Common myeloid progenitor, CD34-positive (primary cell): ENCODE data around the gene KLK1.
A peak's percentile ranks its signal among the peaks of the same experiment; 100 is the strongest.
"Not testable (repeated sequence)": the region's sequence is repeated elsewhere in the genome, so short reads cannot be mapped to it uniquely, and the experiment has no call there.

Experiments
- CTCF ChIA-PET: fragments of 350-600 bp; sonication (Branson Sonifier 250); formaldehyde crosslinking; loops from one replicate; lab custom pipeline; 2021; ENCODE audit warnings: antibody characterized with exemption; lab: Charles Lee
- POLR2A ChIA-PET: fragments of 350-600 bp; sonication (Branson Sonifier 250); formaldehyde crosslinking; loops from one replicate; lab custom pipeline; 2021; ENCODE audit warnings: antibody characterized with exemption; lab: Charles Lee
- DNase-seq, 3 donors: peaks; one replicate each; pipeline versions ENCODE4 v3.0.0 to v3.0.0-alpha.2; 2013
- H3K27ac ChIP-seq, 2 experiments: 1 replicate in 1 of 2; 2 replicates in 1 of 2; pipeline ENCODE4 v1.7.0; 2013; ENCODE audit warnings: inconsistent platforms in 2 of 2, low read length in 2 of 2, mild to moderate bottlenecking in 2 of 2, low read depth in 1 of 2, moderate library complexity in 1 of 2; ENCODE audit not compliant: severe bottlenecking in 2 of 2, insufficient read depth in 1 of 2, poor library complexity in 1 of 2
- H3K27me3 ChIP-seq, 5 experiments: replicated peaks in 2 of 5; 1 replicate in 3 of 5; 2 replicates in 2 of 5; pipeline versions ENCODE4 v1.6.1 to v1.7.0; 2013; ENCODE audit warnings: low read length in 4 of 5, mild to moderate bottlenecking in 2 of 5, moderate library complexity in 2 of 5, inconsistent platforms in 1 of 5; ENCODE audit not compliant: insufficient read depth in 5 of 5, control insufficient read depth in 4 of 5
- H3K36me3 ChIP-seq, 4 experiments: 1 replicate in 2 of 4; 2 replicates in 2 of 4; pipeline versions ENCODE4 v1.6.1 to v1.7.0; 2013; ENCODE audit warnings: low read length in 3 of 4, control low read depth in 1 of 4, mild to moderate bottlenecking in 1 of 4; ENCODE audit not compliant: control insufficient read depth in 4 of 4, insufficient read depth in 4 of 4
- H3K4me1 ChIP-seq, 4 experiments: 1 replicate in 3 of 4; 2 replicates in 1 of 4; pipeline versions ENCODE4 v1.6.1 to v1.7.1; 2013; ENCODE audit warnings: low read length in 3 of 4, mild to moderate bottlenecking in 3 of 4, control low read depth in 1 of 4, inconsistent platforms in 1 of 4, moderate library complexity in 1 of 4; ENCODE audit not compliant: control insufficient read depth in 4 of 4, insufficient read depth in 4 of 4; ENCODE audit errors: control extremely low read depth in 1 of 4
- H3K4me3 ChIP-seq, 7 experiments: 1 replicate in 4 of 7; 2 replicates in 3 of 7; pipeline versions ENCODE4 v1.5.1 to v1.7.0; 2013; ENCODE audit warnings: mild to moderate bottlenecking in 7 of 7, low read length in 6 of 7, moderate library complexity in 6 of 7, inconsistent platforms in 2 of 7, low read depth in 2 of 7, control low read depth in 1 of 7; ENCODE audit not compliant: insufficient read depth in 4 of 7, control insufficient read depth in 1 of 7; ENCODE audit errors: extremely low read depth in 1 of 7
- H3K9me3 ChIP-seq, 5 experiments: 1 replicate in 4 of 5; 2 replicates in 1 of 5; pipeline versions ENCODE4 v1.6.1 to v1.7.1; 2013; ENCODE audit warnings: low read length in 4 of 5, mild to moderate bottlenecking in 2 of 5, inconsistent platforms in 1 of 5, low read depth in 1 of 5, moderate library complexity in 1 of 5; ENCODE audit not compliant: control insufficient read depth in 4 of 5, insufficient read depth in 2 of 5; ENCODE audit errors: control extremely low read depth in 1 of 5
- WGBS: methylation state at CpG from one replicate; pipeline ENCODE4 v1.1.5; 2013; ENCODE audit not compliant: insufficient coverage; 5-methylcytosine and 5-hydroxymethylcytosine counted together

KLK1 gene

GRCh38 chr19:50817941-50818858 is 5.4 kb downstream of the KLK1 start:
- Histone ChIP-seq H3K36me3 (no peaks in the 10 kb centered on the region), H3K27me3 (peaks cover 10 to 90% (median 42%) of the 10 kb centered on the region in 5 experiments), H3K27ac (no peak overlapping the region), H3K9me3 (peaks cover 0 to 7% (median 0%) of the 10 kb centered on the region in 5 experiments), H3K4me1 (peaks cover 0 to 15% (median 10%) of the 10 kb centered on the region in 4 experiments), H3K4me3 (peak overlapping the region in 6 of 7 experiments; percentile 15 to 64 (median 36))
- POLR2A ChIA-PET = no interaction called here
- DNase-seq = peak in 1 of 3 donors; percentile 16
- CTCF ChIA-PET = no interaction called here
- 7% methylated on average over 47 of the region's 52 CpGs for WGBS

DNA sequence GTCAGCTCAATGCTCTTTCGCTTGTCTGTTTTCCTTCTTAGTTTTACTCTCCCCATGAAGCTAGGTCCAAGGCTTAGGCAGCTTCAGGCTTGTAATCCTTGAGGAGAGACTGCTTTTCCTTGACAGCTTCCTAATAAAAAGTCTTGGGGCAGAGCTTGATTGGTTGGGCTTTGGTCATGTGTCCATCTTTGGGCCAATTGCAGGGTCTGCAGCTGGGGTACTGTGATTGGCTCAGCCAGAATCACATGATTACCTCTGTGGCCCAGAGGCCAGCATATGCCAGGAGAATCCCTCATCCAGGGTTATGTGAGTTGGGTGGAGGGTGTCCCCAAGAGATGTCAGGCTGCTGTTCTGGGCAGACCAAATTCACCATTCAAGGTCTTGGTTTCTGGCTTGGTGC is 8.1 kb downstream of the KLK1 start:
- Histone ChIP-seq H3K9me3 (peaks cover 0 to 7% (median 0%) of the 10 kb centered on the region in 5 experiments), H3K36me3 (no peaks in the 10 kb centered on the region), H3K4me1 (peaks cover 0 to 8% (median 6%) of the 10 kb centered on the region in 4 experiments), H3K27me3 (peaks cover 10 to 71% (median 36%) of the 10 kb centered on the region in 5 experiments), H3K4me3 (no peak overlapping the region), H3K27ac (no peak overlapping the region)
- 100% methylated on average over 1 of the region's 1 CpG for WGBS
- DNase-seq = no peak
- ChIA-PET CTCF (no interaction called here), POLR2A (no interaction called here)

DNA sequence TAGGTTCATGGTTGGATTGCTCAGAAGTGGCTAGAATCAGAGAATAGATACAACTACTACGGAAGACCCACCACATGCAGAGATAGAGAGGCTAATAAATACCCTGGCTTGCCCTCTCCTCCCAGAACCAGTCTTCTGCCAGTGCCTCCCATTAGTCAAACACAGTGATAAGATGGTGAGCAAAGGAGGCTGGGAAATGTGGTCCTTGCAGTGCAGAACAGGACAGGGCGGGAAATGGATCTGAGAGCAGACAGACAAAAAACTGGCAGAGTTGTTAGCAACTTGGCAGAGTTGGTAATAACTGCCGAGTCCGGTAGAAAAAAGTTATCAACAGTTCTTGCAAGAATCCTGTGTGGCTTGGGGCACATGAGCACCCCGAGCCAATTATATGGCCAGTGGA is 8.7 kb downstream of the KLK1 start:
- peaks cover 0 to 8% (median 5%) of the 10 kb centered on the region in 4 experiments for H3K4me1 ChIP-seq
- H3K36me3 ChIP-seq = no peaks in the 10 kb centered on the region
- ChIA-PET POLR2A (no interaction called here), CTCF (no interaction called here)
- H3K27me3 ChIP-seq = peaks cover 10 to 65% (median 33%) of the 10 kb centered on the region in 5 experiments
- no peak overlapping the region for H3K4me3 ChIP-seq
- 94% methylated on average over 3 of the region's 5 CpGs for WGBS
- H3K27ac ChIP-seq = no peak overlapping the region
- H3K9me3 ChIP-seq = peaks cover 0 to 7% (median 0%) of the 10 kb centered on the region in 5 experiments
- no peak for DNase-seq

DNA sequence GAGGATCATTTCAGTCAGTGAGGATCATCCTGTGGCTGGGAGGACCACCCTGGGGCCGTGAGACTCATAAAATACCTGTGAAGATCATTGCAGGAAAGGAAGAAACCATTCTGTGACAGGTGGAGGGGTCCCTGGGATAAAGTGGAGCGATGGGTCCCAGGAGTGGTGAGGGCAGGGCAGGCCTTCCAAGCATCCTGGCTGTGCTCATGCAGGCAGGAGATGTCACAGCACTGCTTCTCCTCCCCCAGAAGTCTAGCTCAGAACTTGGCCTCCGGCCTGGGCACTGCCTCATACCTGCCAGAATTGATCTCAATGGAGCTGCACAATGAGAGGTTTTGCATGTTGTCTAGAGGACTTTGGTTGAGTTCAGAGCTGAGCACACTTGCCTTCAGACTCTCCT is 11.1 kb downstream of the KLK1 start:
- WGBS = 81% methylated on average over 2 of the region's 3 CpGs
- no peak for DNase-seq
- POLR2A ChIA-PET = no interaction called here
- Histone ChIP-seq H3K4me3 (no peak overlapping the region), H3K9me3 (peaks cover 0 to 7% (median 0%) of the 10 kb centered on the region in 5 experiments), H3K27me3 (peaks cover 10 to 41% (median 18%) of the 10 kb centered on the region in 5 experiments), H3K4me1 (no peaks in the 10 kb centered on the region), H3K27ac (no peak overlapping the region), H3K36me3 (no peaks in the 10 kb centered on the region)
- CTCF ChIA-PET = no interaction called here

- H3K4me1 ChIP-seq, H3K4me3 ChIP-seq, POLR2A ChIA-PET, H3K9me3 ChIP-seq, H3K36me3 ChIP-seq, H3K27ac ChIP-seq, DNase-seq: not testable (repeated sequence)
- H3K27me3 ChIP-seq = peaks cover 8 to 33% (median 13%) of the 10 kb centered on the region in 5 experiments
- WGBS = 83% methylated on average over 3 of the region's 3 CpGs
- CTCF ChIA-PET = interaction anchor here (0.6 kb wide), 1 partner anchor 408 kb away, joined by 3 read pairs; no protein-coding TSS in a partner anchor
Measured at GRCh38 chr19:50811622-50812238, 11.9 kb downstream of the KLK1 start.

DNA sequence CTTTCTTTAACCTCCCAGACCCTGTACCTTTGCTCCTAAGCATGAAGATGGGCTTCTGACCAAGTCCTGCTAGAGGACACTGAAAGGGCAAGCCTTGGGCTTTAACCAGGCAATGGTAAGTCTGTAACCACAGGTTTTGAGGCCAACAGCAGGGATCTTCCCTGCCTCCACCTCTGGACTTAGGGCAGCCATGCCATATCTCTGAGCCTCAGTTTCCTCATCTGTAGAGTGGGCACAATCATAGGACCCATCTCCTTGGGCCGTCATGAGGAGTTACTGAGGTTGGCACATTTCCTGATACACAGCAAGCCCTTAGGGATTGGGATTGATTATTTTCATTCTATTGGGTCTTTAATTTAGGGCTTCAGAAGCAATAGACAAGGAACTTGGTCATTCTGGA is 14.7 kb downstream of the KLK1 start:
- 88% methylated on average over 1 of the region's 1 CpG for WGBS
- H3K27me3 ChIP-seq = peaks cover 0 to 10% (median 3%) of the 10 kb centered on the region in 5 experiments
- H3K4me1 ChIP-seq = peaks cover 0 to 7% (median 3%) of the 10 kb centered on the region in 4 experiments
- DNase-seq = no peak
- ChIA-PET CTCF (interaction anchor here (0.7 kb wide), 1 partner anchor 304 kb away, joined by 4 read pairs; no protein-coding TSS in a partner anchor), POLR2A (no interaction called here)
- no peak overlapping the region for H3K4me3 ChIP-seq
- H3K36me3 ChIP-seq = no peaks in the 10 kb centered on the region
- no peak overlapping the region for H3K27ac ChIP-seq
- no peaks in the 10 kb centered on the region for H3K9me3 ChIP-seq
